OCI-LY1 (cell line): ENCODE measurements around the gene TUBD1.
"Not testable (repeated sequence)": the region's sequence is repeated elsewhere in the genome, so short reads cannot be mapped to it uniquely, and the experiment has no call there.

Source experiments
- EZH2 ChIP-seq: fragments of 200-600 bp; sonication (generic), shearing (Covaris generic); IDR thresholded peaks from 2 replicates; pipeline ENCODE4 v1.8.0; 2017; ENCODE audit warnings: borderline replicate concordance, mixed run types, mild to moderate bottlenecking, antibody characterized with exemption, low read length, moderate library complexity, mixed read lengths
- TF ChIP-seq, protein P1 (sequence below): fragments of 200-600 bp; sonication (generic), shearing (Covaris generic); IDR thresholded peaks from 2 replicates; pipeline ENCODE4 v1.5.1; 2017; ENCODE audit warnings: mild to moderate bottlenecking, antibody characterized with exemption, low read length, moderate library complexity, mixed read lengths

DNA sequence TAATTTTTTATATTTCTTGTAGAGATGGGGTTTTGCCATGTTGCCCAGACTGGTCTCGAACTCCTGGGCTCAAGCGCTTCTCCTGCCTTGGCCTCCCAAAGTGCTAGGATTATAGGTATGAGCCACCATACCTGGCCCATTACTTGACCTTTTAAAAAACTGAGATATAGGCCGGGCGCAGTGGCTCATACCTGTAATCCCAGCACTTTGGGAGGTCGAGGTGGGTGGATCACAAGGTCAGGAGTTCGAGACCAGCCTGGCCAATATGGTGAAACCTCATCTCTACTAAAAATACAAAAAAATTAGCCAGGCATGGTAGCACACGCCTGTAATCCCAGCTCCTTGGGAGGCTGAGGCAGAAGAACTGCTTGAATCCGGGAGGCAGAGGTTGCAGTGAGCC is 19.3 kb downstream of the TUBD1 start:
- TF ChIP-seq, protein P1, sequence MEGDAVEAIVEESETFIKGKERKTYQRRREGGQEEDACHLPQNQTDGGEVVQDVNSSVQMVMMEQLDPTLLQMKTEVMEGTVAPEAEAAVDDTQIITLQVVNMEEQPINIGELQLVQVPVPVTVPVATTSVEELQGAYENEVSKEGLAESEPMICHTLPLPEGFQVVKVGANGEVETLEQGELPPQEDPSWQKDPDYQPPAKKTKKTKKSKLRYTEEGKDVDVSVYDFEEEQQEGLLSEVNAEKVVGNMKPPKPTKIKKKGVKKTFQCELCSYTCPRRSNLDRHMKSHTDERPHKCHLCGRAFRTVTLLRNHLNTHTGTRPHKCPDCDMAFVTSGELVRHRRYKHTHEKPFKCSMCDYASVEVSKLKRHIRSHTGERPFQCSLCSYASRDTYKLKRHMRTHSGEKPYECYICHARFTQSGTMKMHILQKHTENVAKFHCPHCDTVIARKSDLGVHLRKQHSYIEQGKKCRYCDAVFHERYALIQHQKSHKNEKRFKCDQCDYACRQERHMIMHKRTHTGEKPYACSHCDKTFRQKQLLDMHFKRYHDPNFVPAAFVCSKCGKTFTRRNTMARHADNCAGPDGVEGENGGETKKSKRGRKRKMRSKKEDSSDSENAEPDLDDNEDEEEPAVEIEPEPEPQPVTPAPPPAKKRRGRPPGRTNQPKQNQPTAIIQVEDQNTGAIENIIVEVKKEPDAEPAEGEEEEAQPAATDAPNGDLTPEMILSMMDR: not testable (repeated sequence)
- TF ChIP-seq EZH2: not testable (repeated sequence)
